ENCODE measurements around the gene RANBP10. TPM values are rescaled to one million over a fixed set of nuclear protein-coding genes. Genes with fewer than 3 reads are reported as not detected.

RANBP10 gene
- total RNA-seq, 1 experiment from 2014 or later, result 25.5 TPM

DNA sequence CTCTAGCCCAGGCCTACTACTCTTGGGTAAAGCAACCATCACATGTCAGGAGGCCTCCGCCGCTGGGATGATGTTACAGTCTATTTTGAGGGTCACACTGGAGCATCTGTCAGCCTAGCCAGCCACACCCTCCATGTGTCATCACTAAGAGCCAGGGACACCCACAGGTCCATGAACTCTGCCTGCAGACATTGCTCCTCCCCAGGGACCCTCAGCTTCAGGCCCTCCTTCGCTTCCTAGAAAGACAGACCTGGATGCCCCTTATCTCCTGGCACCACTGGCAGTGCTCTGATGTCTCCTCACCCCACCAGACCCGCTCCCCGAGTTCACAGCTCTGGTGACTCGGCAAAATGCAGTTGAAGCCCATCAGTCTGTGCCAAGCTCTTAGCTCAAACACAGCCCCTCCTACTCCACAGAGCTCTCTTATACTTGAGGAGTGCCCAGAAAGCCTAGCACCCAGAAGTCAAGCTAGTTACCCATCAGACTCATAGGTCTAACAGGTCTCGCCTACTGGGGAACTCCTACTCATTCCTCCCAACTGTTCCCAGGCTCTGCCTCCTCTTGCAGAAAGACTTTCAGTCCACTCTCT is 5.9 kb downstream of the RANBP10 start:
- Mint-ChIP-seq H3K9me3 (ENCODE audit: low read depth, unreplicated experiment) (no peaks in the 10 kb centered on the region), H3K27ac (ENCODE audit: unreplicated experiment) (no peak overlapping the region), H3K4me1 (ENCODE audit: low read depth, unreplicated experiment) (peaks cover 10% of the 10 kb centered on the region), H3K27me3 (ENCODE audit: unreplicated experiment) (no peaks in the 10 kb centered on the region), H3K4me3 (ENCODE audit: low read depth, unreplicated experiment) (no peak overlapping the region), H3K36me3 (ENCODE audit: insufficient read depth, unreplicated experiment) (peaks cover 44% of the 10 kb centered on the region)
- no TSS peak for BruUV-seq (replicated peaks)
- CTCF ChIA-PET, result interaction anchor here (0.6 kb wide), 1 partner anchor 27 kb away, joined by 9 read pairs; no protein-coding TSS in a partner anchor
- DNase-seq, result no peak
- intact Hi-C loops (cut with micrococcal nuclease; ENCODE audit: unreplicated experiment), result no loop called here
- no peak for TF ChIP-seq CTCF (IDR thresholded peaks at IDR 0.05; ENCODE audit: unreplicated experiment)

DNA sequence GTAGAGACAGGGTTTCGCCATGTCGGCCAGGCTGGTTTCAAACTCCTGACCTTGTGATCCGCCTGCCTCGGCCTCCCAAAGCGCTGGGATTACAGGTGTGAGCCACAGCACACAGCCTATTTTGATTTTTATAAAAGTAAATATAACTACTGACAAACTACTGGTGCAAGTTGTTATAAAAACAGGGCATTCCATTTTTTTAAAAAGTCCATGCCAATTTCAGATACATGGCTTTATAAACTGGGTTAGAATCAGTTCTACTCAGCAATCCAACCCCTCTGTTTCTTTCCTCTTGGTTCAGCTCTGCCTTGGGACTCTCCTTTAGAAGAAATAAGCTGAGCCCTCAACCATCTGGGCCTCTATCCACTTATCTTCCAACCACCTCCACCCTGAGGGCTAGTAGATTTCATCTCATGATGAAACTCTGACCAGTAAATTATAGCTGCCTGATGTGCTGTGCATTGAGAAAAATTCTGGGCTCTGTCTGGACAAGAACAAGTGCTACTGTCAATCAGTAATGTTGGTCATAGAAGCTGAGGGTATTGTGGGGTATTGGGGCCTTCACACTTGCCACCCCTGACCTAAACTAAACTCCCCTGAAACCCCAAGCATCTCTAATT is 10.2 kb downstream of the RANBP10 start:
- intact Hi-C loops (cut with micrococcal nuclease; ENCODE audit: unreplicated experiment), result no loop called here
- Mint-ChIP-seq H3K9me3 (ENCODE audit: low read depth, unreplicated experiment) (no peaks in the 10 kb centered on the region), H3K4me1 (ENCODE audit: low read depth, unreplicated experiment) (no peaks in the 10 kb centered on the region), H3K27me3 (ENCODE audit: unreplicated experiment) (no peaks in the 10 kb centered on the region), H3K4me3 (ENCODE audit: low read depth, unreplicated experiment) (no peak overlapping the region), H3K36me3 (ENCODE audit: insufficient read depth, unreplicated experiment) (peaks cover 4% of the 10 kb centered on the region), H3K27ac (ENCODE audit: unreplicated experiment) (no peak overlapping the region)
- no TSS peak for BruUV-seq (replicated peaks)
- TF ChIP-seq CTCF (IDR thresholded peaks at IDR 0.05; ENCODE audit: unreplicated experiment), result no peak
- DNase-seq, result no peak
- CTCF ChIA-PET, result interaction anchor here (0.6 kb wide), 3 partner anchors 9 to 161 kb away, joined by 3 to 5 read pairs (median 3); no protein-coding TSS in a partner anchor

DNA sequence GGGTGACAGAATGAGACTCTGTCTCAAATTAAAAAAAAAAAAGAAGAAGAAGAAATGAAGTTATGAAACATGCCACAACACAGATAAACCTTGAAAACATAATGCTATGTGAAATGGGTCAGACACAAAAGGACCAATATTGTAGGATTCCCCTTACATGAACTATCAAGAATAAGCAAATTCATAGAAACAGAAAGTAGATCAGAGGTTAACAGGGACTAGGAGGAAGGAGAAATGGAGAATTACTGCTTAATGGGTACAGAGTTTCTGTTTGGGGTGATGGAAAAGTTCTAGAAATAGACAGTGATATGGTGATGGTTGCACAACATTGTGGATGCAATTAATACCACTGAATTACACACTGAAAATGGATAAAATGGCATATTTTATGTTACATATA is 16.3 kb downstream of the RANBP10 start:
- no TSS peak for BruUV-seq (replicated peaks)
- no peak overlapping the region for H3K27ac Mint-ChIP-seq (ENCODE audit: unreplicated experiment)
- no peak for TF ChIP-seq CTCF (IDR thresholded peaks at IDR 0.05; ENCODE audit: unreplicated experiment)
- H3K27me3 Mint-ChIP-seq (ENCODE audit: unreplicated experiment), result no peaks in the 10 kb centered on the region
- H3K36me3 Mint-ChIP-seq (ENCODE audit: insufficient read depth, unreplicated experiment), result no peaks in the 10 kb centered on the region
- H3K4me1 Mint-ChIP-seq (ENCODE audit: low read depth, unreplicated experiment), result no peaks in the 10 kb centered on the region
- intact Hi-C loops (cut with micrococcal nuclease; ENCODE audit: unreplicated experiment), result no loop called here
- CTCF ChIA-PET, result no interaction called here
- H3K4me3 Mint-ChIP-seq (ENCODE audit: low read depth, unreplicated experiment), result no peak overlapping the region
- no peaks in the 10 kb centered on the region for H3K9me3 Mint-ChIP-seq (ENCODE audit: low read depth, unreplicated experiment)
- no peak for DNase-seq

DNA sequence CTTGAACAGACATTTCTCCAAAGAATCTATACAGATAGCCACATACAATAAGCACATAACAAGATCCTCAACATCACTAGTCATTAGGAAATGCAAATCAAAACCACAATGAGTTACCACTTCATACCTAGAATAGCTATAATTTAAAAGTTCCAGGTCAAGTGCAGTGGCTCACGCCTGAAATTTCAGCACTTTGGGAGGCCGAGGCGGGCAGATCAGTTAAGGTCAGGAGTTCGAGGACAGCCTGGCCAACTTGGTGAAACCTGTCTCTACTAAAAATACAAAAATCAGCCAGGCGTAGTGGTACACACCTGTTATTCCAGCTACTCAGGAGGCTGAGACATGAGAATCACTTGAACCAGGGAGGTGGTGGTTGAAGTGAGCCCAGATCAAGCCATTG is 19.9 kb downstream of the RANBP10 start:
- no peaks in the 10 kb centered on the region for H3K27me3 Mint-ChIP-seq (ENCODE audit: unreplicated experiment)
- BruUV-seq (replicated peaks), result no TSS peak
- H3K27ac Mint-ChIP-seq (ENCODE audit: unreplicated experiment), result no peak overlapping the region
- CTCF ChIA-PET, result interaction anchor here (0.6 to 1.4 kb wide), 3 partner anchors 9 to 458 kb away, joined by 3 read pairs; partner anchors contain the start of genes RANBP10 and TSNAXIP1
- peaks cover 5% of the 10 kb centered on the region for H3K36me3 Mint-ChIP-seq (ENCODE audit: insufficient read depth, unreplicated experiment)
- no peak for TF ChIP-seq CTCF (IDR thresholded peaks at IDR 0.05; ENCODE audit: unreplicated experiment)
- no peak for DNase-seq
- intact Hi-C loops (cut with micrococcal nuclease; ENCODE audit: unreplicated experiment), result no loop called here
- H3K4me3 Mint-ChIP-seq (ENCODE audit: low read depth, unreplicated experiment), result no peak overlapping the region
- H3K4me1 Mint-ChIP-seq (ENCODE audit: low read depth, unreplicated experiment), result peaks cover 3% of the 10 kb centered on the region
- H3K9me3 Mint-ChIP-seq (ENCODE audit: low read depth, unreplicated experiment), result no peaks in the 10 kb centered on the region

Data from Calu3 (cell line).